ENCODE data around the gene RELN. TPM values are rescaled to one million over a fixed set of nuclear protein-coding genes. Genes with fewer than 3 reads are reported as not detected.
A peak's percentile ranks its signal among the peaks of the same experiment; 100 is the strongest.

RELN gene
- total and polyA plus RNA-seq, 9 of the 15 experiments (the other 6 are each of a cell fraction or from before 2014, with no cell fraction given): 12.9 to 43.2 (median 18.1) TPM

DNA sequence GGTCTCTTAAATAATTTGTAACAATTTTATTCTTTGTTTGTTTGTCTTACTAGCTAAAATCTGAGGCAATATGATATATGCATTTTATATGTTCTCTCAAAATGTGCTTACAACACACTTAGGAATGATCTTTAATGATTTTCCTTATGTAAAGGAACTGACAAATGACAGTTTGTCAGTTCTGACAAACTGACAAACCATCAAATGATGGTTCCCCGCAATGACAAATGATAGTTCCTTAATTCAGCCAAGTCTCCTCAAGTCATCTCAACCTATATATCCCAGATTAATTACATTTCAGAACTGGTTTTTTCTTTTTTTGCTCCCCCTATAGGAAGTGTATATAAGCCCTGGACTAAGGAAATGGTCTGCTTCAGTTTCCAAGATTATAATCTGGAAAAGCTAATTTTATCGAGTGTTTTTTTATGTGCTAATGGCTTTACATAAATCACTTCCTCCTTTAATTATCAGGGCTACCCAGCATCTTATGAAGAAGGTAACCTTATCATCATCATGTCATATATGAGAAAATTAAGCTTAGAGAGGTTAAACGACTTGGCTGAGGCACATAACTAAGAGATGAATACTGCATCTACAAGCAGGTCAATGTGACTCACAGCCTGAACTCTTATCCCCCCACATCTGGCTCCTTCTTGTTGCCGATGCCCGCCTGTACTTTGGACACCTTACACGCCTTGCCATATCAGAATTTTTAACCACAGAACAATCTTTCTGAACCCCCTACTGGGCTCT is 75.1 kb downstream of the RELN start (continued):
- TF ChIP-seq, protein P1, sequence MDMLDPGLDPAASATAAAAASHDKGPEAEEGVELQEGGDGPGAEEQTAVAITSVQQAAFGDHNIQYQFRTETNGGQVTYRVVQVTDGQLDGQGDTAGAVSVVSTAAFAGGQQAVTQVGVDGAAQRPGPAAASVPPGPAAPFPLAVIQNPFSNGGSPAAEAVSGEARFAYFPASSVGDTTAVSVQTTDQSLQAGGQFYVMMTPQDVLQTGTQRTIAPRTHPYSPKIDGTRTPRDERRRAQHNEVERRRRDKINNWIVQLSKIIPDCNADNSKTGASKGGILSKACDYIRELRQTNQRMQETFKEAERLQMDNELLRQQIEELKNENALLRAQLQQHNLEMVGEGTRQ (CRISPR knock-in tag; IDR thresholded peaks at IDR 0.05): no peak
- TF ChIP-seq, protein P2, sequence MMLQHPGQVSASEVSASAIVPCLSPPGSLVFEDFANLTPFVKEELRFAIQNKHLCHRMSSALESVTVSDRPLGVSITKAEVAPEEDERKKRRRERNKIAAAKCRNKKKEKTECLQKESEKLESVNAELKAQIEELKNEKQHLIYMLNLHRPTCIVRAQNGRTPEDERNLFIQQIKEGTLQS (IDR thresholded peaks at IDR 0.05): peak; percentile 53; the same call in 1 of the 2 replicates
- TF ChIP-seq, protein P2 (CRISPR knock-in tag; conservative IDR thresholded peaks at IDR 0.05): no peak
- TF ChIP-seq CC2D1A (IDR thresholded peaks at IDR 0.05) (no peak), ZNF75A (CRISPR knock-in tag; IDR thresholded peaks at IDR 0.05) (no peak), ZNF133 (CRISPR knock-in tag; IDR thresholded peaks at IDR 0.05) (no peak), ARID1B (IDR thresholded peaks at IDR 0.05) (peak; percentile 75), ELF2 (CRISPR knock-in tag; IDR thresholded peaks at IDR 0.05) (no peak), MTA3 (IDR thresholded peaks at IDR 0.05; ENCODE audit: borderline replicate concordance) (no peak), HDAC3 (IDR thresholded peaks at IDR 0.05; ENCODE audit: borderline replicate concordance, partially characterized antibody) (peak; percentile 17), BRF1 (IDR thresholded peaks at IDR 0.05; ENCODE audit: borderline replicate concordance, extremely low read depth, insufficient read length) (no peak), SUPT5H (IDR thresholded peaks at IDR 0.05) (no peak), KAT8 (IDR thresholded peaks at IDR 0.05; ENCODE audit: low read depth) (no peak), ELF1 (tag; IDR thresholded peaks at IDR 0.05) (no peak), KDM1A (IDR thresholded peaks at IDR 0.05) (peak; percentile 83 to 88; a peak in 3 of 4 replicates), NCOR1 (IDR thresholded peaks at IDR 0.05) (0 out of 2 replicates have a peak, but pooled peaks have one; percentile 33), KAT7 (CRISPR knock-in tag; IDR thresholded peaks at IDR 0.05; ENCODE audit: borderline replicate concordance) (no peak), STAT5A (IDR thresholded peaks at IDR 0.05; ENCODE audit: borderline replicate concordance, low read length) (0 out of 2 replicates have a peak, but pooled peaks have one; percentile 26), PML (IDR thresholded peaks at IDR 0.05; ENCODE audit: low read length) (peak; percentile 34; the same call in 1 of the 2 replicates), ZNF232 (CRISPR knock-in tag; IDR thresholded peaks at IDR 0.05) (no peak)
- TF ChIP-seq, protein P3, sequence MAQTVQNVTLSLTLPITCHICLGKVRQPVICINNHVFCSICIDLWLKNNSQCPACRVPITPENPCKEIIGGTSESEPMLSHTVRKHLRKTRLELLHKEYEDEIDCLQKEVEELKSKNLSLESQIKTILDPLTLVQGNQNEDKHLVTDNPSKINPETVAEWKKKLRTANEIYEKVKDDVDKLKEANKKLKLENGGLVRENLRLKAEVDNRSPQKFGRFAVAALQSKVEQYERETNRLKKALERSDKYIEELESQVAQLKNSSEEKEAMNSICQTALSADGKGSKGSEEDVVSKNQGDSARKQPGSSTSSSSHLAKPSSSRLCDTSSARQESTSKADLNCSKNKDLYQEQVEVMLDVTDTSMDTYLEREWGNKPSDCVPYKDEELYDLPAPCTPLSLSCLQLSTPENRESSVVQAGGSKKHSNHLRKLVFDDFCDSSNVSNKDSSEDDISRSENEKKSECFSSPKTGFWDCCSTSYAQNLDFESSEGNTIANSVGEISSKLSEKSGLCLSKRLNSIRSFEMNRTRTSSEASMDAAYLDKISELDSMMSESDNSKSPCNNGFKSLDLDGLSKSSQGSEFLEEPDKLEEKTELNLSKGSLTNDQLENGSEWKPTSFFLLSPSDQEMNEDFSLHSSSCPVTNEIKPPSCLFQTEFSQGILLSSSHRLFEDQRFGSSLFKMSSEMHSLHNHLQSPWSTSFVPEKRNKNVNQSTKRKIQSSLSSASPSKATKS (CRISPR knock-in tag; IDR thresholded peaks at IDR 0.05): no peak
- TF ChIP-seq, protein P4, sequence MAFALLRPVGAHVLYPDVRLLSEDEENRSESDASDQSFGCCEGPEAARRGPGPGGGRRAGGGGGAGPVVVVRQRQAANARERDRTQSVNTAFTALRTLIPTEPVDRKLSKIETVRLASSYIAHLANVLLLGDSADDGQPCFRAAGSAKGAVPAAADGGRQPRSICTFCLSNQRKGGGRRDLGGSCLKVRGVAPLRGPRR (CRISPR knock-in tag; IDR thresholded peaks at IDR 0.05): no peak
- TF ChIP-seq, protein P5, sequence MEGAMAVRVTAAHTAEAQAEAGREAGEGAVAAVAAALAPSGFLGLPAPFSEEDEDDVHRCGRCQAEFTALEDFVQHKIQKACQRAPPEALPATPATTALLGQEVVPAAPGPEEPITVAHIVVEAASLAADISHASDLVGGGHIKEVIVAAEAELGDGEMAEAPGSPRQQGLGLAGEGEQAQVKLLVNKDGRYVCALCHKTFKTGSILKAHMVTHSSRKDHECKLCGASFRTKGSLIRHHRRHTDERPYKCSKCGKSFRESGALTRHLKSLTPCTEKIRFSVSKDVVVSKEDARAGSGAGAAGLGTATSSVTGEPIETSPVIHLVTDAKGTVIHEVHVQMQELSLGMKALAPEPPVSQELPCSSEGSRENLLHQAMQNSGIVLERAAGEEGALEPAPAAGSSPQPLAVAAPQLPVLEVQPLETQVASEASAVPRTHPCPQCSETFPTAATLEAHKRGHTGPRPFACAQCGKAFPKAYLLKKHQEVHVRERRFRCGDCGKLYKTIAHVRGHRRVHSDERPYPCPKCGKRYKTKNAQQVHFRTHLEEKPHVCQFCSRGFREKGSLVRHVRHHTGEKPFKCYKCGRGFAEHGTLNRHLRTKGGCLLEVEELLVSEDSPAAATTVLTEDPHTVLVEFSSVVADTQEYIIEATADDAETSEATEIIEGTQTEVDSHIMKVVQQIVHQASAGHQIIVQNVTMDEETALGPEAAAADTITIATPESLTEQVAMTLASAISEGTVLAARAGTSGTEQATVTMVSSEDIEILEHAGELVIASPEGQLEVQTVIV (CRISPR knock-in tag; IDR thresholded peaks at IDR 0.05; ENCODE audit: borderline replicate concordance): no peak
